Measurements from ENCODE around the gene PCIF1.
"Not testable (repeated sequence)": the region's sequence is repeated elsewhere in the genome, so short reads cannot be mapped to it uniquely, and the experiment has no call there.

Gene PCIF1

GRCh38 chr20:45934586-45935415 lies at the start of gene PCIF1:
PCIF1 (plus strand) TSS chr20:45934683; CDS start chr20:45939000, 4,317 bp downstream.
- DNase-seq (ENCODE audit: low read depth in 2 of 2) = peak; percentile 98 to 99

DNA sequence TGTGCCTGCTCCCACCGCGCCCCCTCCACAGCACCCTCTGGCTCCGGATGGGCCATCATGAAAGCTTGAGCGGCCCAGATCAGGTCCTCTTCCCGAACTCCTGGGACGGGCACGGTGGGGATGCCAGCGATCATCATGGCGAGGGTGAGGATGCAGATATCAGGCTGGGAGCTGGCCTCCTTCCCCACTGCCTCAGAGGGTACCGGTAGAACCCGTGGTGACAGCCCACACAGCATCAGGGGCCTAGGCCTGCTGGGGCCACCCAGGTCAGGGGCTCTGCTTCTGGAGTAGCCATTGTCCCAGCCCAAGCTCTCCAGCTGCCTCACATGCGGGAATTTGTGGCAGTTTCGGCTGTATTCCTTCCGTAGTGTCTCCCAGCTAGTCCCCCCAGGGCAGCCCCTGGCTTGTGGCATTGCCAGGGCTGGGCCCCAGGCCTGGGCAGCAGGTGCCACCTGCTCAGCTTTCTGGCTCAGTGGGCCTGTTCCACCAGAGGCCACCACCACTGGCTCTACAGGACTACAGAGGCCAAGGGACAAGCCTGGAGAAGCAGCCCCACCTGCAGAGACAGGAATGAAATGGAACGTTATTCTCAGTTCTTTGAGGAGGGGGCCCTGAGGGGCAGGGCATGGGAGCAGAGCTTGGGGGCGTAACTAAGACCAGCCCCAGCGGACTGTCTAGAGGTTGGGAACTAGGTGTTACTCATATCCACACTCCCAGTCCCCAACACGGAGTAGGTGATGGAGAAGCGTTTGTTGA lies 47.7 kb upstream of the PCIF1 start:
- no peak for DNase-seq (ENCODE audit: low read depth in 2 of 2)

DNA sequence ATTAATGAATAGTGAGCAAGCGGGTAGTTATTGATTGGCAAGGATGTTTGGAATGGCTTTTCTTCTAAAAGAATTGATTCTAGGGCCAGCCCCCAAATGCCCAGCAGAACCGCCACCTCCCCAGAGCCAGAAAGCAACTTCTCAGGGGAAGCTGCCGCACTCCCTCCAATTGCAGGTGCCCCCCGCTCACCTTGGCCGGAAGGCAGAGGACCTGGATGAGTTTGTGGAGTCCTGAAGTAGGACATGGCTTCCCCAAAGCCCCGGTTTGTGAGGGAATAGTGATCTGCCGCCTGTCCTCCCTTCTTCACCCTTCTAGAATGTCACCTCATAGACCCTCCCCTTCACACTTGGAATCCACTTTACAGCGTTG lies 47.2 kb upstream of the PCIF1 start, which contains the start of gene SPATA25:
Gene SPATA25 (minus strand): TSS at position 277 of the 370 bp plus-strand sequence. CDS start 32 bp downstream, at position 245.
- no peak for DNase-seq (ENCODE audit: low read depth in 2 of 2)

GRCh38 chr20:45888681-45889080 lies 45.8 kb upstream of the PCIF1 start:
- no peak for DNase-seq (ENCODE audit: low read depth in 2 of 2)

DNA sequence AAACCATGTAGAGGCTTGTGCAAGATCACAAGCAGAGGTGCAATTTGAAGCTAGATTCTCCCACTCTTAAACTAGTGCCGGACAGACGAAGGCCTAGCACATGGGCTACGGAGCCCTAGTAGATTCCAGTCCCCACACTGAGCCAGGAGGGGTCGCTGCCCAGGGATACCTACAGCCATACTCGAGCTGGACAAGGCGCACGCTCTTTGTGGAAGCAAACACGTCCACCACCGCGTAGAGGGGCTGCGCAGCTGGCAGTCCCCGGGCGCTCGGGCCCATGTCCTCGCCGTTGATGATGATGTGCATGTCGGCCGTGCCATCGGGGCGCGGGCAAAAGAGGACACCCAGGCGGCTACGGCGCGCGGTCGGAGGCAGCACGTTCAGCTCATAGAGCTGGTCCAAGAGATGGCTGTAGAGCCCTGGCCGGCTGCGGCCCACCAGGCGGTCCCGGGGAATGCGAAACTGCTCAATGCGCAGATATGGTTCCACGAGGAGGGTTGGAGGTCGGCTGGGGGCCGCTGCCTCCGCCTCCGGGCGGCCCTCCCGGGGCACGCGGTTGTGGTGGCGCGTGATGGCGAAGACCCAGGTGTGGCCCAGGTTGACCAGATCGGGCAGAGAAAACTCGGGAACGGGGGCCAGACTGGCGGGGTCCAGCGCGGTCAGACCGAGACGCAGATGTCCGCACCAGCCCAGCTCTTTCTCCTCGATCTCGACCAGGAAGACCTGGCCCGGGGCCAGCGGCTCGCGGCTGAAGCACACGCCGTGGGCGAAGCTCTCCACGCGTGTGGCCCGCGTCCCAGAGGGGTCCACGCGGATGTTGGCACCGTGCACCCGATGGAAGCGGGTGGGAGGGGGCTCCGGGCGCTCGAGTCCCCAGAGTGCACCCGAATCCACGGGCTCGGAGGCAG lies 44.2 kb upstream of the PCIF1 start:
- DNase-seq (ENCODE audit: low read depth in 2 of 2) = peak in 1 of 2 donors; percentile 16

GRCh38 chr20:45890985-45891983 lies 43.2 kb upstream of the PCIF1 start, which contains the start of the genes CTSA and NEURL2:
CTSA (plus strand) TSS chr20:45891335; CDS start chr20:45891569, 234 bp downstream.
NEURL2 (minus strand) TSS chr20:45891208; CDS start chr20:45890991, 217 bp downstream.
- DNase-seq (ENCODE audit: low read depth in 2 of 2) = peak; percentile 77 to 78

DNA sequence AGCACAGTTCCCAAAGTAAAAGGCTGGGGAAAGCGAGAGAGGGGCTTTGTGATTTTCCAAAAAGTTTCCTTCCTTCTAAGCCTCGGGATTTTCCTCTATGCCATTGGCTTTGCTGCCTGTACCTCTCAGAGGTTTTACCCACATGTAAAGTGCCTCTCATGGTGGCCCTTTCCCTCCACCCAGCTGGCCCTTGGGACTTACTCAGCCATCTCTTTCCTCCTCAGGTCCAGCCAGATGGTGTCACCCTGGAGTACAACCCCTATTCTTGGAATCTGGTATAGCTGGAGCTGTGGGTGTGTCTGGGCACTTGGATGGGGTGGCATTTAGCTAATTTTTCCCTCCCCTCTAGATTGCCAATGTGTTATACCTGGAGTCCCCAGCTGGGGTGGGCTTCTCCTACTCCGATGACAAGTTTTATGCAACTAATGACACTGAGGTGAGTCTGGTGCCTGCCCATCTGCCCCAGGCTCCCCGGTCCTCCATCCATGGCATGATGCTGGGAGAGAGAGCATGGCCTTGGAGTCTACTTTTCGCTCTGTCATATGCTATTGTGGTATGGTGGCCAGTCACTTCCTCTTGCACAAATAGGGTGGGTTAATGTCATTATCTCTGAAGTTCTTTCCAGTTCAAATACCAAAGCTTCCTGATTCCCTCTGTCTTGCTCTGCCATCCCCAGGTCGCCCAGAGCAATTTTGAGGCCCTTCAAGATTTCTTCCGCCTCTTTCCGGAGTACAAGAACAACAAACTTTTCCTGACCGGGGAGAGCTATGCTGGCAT lies 42.2 kb upstream of the PCIF1 start:
- DNase-seq (ENCODE audit: low read depth in 2 of 2) = no peak

- DNase-seq (ENCODE audit: low read depth in 2 of 2) = no peak
Observed at GRCh38 chr20:45892828-45893500, 41.5 kb upstream of the PCIF1 start.

GRCh38 chr20:45893831-45894230 lies 40.7 kb upstream of the PCIF1 start:
- no peak for DNase-seq (ENCODE audit: low read depth in 2 of 2)

DNA sequence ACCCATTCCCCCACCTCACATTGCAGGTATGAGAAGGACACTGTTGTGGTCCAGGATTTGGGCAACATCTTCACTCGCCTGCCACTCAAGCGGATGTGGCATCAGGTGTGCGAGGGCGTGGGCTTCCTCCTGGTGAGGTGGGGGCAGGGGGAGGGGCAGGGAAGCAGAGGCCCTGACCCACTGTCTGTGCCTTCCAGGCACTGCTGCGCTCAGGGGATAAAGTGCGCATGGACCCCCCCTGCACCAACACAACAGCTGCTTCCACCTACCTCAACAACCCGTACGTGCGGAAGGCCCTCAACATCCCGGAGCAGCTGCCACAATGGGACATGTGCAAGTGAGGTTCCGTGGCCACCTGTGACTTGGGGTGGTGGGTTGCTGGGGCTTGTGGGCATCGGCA lies 39.7 kb upstream of the PCIF1 start:
- DNase-seq (ENCODE audit: low read depth in 2 of 2) = no peak

GRCh38 chr20:45896641-45897161 lies 37.8 kb upstream of the PCIF1 start:
- no peak for DNase-seq (ENCODE audit: low read depth in 2 of 2)

GRCh38 chr20:45897289-45897688 lies 37.2 kb upstream of the PCIF1 start:
- no peak for DNase-seq (ENCODE audit: low read depth in 2 of 2)

DNA sequence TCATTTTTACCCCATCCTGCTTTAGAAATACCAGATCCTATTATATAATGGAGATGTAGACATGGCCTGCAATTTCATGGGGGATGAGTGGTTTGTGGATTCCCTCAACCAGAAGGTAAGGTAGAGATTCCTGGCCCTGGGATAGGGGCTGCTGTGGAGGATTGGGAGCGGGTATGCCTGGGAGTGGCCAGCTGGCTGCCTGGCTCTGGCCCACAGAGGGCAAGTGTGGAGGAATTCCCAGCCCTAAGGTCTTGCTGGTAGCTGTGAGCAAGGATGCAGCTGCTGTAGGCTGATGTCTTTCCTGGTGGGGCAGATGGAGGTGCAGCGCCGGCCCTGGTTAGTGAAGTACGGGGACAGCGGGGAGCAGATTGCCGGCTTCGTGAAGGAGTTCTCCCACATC lies 36.8 kb upstream of the PCIF1 start:
- DNase-seq (ENCODE audit: low read depth in 2 of 2) = no peak

- DNase-seq (ENCODE audit: low read depth in 2 of 2) = no peak
Observed at GRCh38 chr20:45898285-45898684, 36.2 kb upstream of the PCIF1 start.

DNA sequence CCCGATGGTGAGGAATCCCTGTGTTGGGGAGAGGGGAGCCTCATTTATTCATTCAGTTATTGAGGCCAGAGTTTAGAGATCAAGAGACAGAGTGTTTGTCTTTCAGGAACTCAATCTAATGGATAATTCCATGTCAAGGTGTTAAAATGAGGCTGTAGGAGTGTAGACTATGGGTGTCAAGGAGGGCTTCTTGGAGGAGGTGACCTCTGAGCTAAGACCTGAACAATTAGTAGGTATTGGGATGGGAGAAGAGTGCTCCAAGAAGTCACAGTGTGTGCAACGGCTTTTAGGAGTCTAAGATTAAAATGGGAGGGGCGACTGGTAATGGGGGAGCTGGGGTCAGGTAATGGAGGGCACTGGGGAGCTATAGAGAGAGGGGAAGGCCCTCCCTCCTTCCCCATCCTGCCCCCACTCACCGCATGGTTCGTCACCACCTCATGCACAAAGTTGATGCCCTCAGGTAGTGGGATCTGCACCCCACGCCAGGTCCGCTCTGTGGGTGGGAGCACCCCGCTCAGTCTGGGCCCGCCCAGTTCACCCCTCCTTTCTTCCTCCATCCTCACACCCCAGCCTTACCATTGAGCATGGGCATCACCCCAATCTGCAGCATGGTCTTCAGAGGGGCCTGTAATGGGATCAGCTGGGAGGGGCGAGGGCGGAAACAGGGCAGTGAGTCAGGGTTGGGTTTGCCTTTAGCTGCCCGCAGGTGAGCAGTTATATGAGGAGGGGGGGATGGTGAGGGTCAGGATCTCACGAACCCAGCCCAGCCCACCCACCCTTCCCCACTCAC lies 35.2 kb upstream of the PCIF1 start:
- no peak for DNase-seq (ENCODE audit: low read depth in 2 of 2)

GRCh38 chr20:45901332-45901731 lies 33.2 kb upstream of the PCIF1 start:
- DNase-seq (ENCODE audit: low read depth in 2 of 2) = not testable (repeated sequence)

GRCh38 chr20:45902199-45902701 lies 32.2 kb upstream of the PCIF1 start:
- no peak for DNase-seq (ENCODE audit: low read depth in 2 of 2)

Data from activated CD4-positive, alpha-beta T cell treated with anti-CD3 and anti-CD28 coated beads for 24 hours (primary cell).